DMS153 (cell line): ENCODE data around the gene UBAP1L.
"Not testable (repeated sequence)": the region's sequence is repeated elsewhere in the genome, so short reads cannot be mapped to it uniquely, and the experiment has no call there.

ENCODE experiments used
- DNase-seq: peaks from one replicate; lab custom pipeline; 2025; lab: John Stamatoyannopoulos, UW

UBAP1L gene

DNA sequence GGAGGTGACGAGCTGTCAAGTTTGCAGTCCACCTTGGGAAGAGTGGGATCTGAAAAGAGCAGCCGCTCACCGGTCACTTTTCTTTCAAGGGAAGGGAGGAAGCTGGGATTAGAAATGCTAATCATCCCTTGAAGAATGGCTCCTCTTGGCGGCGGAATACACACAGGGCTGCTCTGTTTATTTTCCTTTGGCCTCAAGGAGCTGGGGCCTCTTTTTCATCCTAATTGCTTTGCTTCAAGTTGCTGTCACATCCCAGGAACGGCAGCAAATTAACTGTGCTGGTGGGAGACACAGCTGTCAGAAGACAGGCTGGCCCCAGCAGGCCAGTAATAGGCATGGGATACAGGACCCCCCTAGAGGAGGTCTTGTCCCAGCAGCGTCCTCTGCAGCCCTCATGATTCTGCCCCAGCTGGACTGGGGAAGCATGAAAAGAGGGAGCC, 31.7 kb downstream of the UBAP1L start:
- DNase-seq, result no peak

- no peak for DNase-seq
Observed at GRCh38 chr15:65082303-65082953, 32.6 kb downstream of the UBAP1L start.

DNA sequence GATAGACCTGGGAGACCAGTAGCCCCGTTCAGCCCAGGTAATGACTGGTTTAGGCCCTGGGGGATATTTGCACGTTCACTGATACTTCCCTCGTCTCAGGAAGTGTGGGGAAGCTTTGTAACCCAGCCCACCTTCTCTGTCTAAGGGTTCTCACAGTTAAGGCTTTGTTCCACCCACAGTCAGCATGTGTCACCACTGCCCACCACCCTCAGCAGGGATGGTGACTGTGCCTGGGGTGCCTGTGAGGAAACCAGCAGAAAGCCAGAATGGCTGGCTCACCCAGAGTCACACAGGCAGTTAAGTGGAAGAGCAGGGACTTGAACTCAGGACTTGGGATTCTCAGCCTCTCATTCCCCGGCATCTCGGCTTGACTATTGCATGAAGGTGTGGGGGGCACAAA, 33.2 kb downstream of the UBAP1L start:
- no peak for DNase-seq

DNA sequence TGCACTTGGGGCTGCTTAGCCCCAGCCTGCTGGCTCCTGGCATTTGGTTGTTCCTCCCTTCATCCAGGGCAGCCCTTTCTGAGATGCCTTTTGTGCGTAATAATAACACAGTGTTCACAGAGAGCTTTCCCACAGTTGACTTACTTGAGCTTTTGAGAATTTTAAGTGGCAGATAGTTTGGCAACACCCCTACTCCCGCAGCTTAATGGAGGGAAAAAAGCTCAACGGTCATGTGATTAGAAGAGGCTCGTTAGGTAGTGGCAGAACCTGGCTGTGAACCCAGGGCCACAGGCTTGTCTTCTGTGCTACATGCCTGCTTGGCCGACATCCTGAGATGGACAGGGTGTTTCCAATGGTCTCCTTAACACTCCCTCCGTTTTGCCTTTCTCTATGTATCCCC, 33.7 kb downstream of the UBAP1L start:
- no peak for DNase-seq

GRCh38 chr15:65079580-65079979, 35.4 kb downstream of the UBAP1L start:
- no peak for DNase-seq

GRCh38 chr15:65077981-65078352, 37.0 kb downstream of the UBAP1L start:
- no peak for DNase-seq

DNA sequence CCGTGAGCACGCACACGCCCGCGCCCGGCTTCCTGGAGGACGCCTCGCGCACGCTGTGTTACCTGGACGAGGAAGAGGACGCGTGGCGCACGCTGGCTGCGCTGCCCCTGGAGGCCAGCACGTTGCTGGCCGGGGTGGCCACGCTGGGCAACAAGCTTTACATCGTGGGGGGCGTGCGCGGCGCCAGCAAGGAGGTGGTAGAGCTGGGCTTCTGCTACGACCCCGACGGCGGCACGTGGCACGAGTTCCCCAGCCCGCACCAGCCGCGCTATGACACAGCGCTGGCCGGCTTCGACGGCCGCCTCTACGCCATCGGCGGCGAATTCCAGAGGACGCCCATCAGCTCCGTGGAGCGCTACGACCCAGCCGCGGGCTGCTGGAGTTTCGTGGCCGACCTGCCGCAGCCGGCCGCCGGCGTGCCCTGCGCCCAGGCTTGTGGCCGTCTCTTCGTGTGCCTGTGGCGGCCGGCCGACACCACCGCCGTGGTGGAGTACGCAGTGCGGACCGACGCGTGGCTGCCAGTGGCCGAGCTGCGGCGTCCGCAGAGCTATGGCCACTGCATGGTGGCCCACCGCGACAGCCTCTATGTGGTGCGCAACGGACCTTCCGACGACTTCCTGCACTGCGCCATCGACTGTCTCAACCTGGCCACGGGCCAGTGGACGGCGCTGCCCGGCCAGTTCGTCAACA, 37.6 kb downstream of the UBAP1L start:
- DNase-seq, result no peak

DNA sequence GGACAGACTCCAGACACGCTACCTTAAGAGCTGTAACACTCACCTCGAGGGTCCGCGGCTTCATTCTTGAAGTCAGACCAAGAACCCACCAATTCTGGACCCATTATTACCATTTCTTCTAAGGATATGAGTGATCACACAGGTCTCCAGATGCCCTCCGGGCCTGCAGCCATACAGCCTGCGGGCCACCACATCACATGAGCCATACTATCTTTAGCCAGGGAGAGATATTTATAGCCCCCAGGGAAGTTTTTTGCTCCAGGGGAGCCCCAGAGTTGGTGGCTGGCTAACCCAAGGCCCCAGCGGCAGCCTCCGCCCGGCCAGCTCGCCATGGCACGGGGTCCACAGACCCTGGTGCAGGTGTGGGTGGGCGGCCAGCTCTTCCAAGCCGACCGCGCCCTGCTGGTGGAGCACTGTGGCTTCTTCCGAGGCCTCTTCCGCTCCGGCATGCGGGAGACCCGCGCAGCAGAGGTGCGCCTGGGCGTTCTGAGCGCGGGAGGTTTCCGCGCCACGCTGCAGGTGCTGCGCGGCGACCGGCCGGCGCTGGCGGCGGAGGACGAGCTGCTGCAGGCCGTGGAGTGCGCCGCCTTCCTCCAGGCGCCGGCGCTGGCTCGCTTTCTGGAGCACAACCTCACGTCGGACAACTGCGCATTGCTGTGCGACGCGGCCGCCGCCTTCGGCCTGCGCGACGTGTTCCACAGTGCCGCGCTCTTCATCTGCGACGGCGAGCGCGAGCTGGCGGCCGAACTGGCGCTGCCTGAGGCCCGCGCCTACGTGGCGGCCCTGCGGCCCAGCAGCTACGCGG, 38.3 kb downstream of the UBAP1L start, which contains the start of gene KBTBD13:
KBTBD13 (plus strand) TSS at position 261 of the 805 bp plus-strand sequence; CDS start at position 331, 70 bp downstream.
- DNase-seq, result no peak

DNA sequence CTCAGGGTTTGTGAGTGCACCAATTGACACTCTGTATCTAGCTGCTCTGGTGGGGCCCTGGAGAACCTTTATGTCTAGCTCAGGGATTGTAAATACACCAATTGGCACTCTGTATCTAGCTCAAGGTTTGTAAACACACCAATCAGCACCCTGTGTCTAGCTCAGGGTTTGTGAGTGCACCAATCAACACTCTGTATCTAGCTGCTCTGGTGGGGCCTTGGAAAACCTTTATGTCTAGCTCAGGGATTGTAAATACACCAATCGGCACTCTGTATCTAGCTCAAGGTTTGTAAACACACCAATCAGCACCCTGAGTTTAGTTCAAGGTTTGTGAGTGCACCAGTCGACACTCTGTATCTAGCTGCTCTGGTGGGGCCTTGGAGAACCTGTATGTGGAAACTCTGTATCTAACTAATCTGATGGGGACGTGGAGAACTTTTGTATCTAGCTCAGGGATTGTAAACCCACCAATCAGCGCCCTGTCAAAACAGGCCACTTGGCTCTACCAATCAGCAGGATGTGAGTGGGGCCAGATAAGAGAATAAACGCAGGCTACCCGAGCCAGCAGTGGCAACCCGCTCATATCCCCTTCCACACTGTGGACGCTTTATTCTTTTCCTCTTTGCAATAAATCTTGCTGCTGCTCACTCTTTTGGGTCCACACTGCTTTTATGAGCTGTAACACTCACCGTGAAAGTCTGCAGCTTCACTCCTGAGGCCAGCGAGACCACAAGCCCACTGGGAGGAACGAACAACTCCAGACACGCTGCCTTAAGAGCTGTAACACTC, 39.2 kb downstream of the UBAP1L start:
- DNase-seq, result not testable (repeated sequence)

DNA sequence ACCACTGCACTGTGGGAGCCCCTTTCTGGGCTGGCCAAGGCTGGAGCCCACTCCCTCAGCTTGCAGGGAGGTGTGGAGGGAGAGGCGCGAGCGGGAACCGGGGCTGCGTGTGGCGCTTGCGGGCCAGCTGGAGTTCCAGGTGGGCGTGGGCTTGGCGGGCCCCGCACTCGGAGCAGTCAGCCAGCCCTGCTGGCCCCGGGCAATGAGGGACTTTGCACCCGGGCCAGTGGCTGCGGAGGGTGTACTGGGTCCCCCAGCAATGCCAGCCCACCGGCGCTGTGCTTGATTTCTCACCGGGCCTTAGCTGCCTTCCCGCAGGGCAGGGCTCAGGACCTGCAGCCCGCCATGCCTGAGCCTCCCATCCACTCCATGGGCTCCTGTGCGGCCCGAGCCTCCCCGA, 40.1 kb downstream of the UBAP1L start:
- DNase-seq, result not testable (repeated sequence)

GRCh38 chr15:65072617-65073016, 42.4 kb downstream of the UBAP1L start:
- DNase-seq, result no peak

GRCh38 chr15:65072027-65072426, 43.0 kb downstream of the UBAP1L start:
- no peak for DNase-seq

- DNase-seq, result no peak
Observed at GRCh38 chr15:65071381-65071811, 43.6 kb downstream of the UBAP1L start.

DNA sequence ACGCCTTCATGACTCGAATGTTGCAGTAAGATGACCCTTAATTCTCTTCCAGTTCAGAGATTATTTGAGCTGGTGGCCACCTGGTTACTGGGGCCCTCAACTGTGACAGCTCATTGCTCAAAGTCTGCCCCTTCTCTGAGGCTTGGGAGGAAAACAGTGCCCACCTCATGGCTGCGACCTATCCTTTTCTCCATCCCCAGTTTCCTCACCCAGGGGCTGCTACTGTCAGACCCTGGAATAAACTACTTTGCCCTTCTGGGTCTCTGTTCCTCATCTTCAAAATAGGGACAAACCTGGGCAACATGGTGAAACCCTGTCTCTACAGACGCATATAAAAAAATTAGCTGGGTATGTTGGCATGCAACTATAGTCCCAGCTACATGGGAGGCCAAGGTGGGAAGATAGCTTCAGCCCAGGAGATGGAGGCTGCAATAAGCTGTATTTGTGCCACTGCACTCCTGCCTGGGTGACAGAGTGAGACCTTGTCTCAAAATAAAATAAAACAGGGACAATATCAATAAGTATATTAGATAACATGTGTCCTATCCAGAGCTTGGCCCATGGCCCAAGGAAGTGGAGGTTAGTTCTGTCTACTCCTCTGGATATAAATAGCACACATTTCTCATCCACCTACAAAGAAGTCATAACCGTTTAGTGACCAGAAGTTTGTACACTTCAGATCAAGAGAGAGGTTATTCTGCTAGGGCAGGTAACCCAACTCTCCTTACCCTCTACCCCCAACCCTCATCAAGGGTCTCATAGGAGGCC, 45.0 kb downstream of the UBAP1L start:
- DNase-seq, result no peak

- DNase-seq, result no peak
Observed at GRCh38 chr15:65069179-65069578, 45.8 kb downstream of the UBAP1L start.

- no peak for DNase-seq
Observed at GRCh38 chr15:65068403-65068788, 46.6 kb downstream of the UBAP1L start.

DNA sequence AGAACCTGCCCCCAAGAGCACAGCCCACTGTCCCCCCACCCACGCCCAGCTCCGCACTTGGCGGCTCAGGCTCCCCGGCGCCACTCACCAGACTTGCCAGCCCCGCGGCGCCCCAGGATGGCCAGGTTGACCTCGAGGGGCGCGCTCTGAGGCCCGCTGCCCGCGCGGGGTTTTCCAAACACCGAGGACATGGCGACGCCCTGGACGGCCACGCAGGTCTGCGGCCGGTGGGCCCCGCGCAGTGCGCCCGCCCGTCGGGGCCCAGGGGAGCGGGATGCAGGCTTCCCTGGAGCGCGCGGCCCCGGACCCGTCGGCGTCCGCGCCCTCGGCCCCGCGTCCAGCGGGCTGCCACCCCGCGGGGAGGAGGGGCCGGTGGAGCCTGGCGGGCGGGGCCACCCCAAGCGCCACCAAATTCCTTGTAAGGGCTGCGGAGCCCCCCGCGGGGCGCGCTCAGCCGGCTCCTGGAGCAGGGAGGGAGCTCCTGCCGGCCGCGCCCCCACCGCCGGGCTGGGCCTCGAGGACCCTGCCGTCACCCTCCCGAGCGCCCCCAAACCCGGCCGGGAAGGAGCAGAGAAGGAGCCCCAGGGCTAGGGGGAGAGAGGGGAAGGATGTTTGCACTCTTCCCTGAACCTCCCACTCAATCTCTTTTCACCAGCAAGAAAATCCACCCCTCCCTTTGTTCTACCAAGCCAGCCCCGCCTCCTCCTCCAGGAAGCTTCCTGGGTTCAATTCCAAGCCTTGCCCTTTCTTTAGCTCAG, 47.2 kb downstream of the UBAP1L start, which contains the start of gene RASL12:
RASL12 (minus strand) TSS at position 347 of the 758 bp plus-strand sequence; CDS start at position 191, 156 bp downstream.
- no peak for DNase-seq

DNA sequence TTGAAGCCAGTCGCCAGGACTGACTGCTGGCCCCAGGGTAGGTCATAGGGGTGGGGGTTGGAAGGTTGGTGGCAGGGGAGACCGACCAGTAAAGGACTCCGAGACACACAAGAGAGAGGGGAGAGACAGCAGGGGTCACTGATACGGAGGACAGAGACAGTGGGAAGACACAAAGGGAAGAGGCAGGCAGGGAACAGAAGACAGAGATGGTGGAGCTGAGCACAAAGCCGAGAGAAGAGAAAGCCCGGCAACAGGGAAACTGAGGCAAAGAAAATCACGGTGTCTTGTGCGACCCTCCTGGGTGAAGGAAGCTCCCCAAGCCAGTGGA, 47.7 kb downstream of the UBAP1L start:
- DNase-seq, result no peak

DNA sequence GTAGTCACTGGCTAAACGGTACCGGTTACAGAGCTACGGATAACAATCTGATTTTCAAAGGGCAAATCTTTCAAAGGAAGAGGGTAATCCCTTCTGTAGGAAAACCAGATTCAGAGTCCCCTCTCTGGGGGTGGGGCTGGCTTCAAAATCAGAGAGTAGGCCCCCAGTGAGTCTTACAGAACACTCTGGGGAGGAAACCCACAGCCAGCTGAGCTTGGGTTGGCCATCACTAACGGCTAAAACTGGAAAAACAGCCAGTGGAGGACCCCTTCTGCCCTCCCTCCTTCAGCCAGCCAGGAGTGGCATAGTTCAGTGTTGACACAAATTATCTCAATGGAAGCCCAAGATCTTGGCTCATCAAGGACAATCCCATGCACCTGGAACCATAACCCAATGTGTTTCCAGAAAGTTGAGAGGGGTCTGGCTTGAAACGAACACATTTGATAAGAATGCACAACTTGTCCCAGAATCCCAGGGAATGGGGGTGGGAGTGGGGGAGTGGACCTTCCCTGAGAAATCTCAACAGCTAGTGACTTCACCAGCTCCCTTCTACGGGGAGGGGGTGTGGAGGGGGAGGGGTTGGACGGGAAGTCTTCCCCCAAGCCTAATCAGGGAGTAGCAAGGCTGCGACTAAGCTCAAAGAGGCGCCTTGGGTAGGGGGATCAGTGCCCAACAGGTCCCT, 48.2 kb downstream of the UBAP1L start:
- no peak for DNase-seq
